CD4-positive, alpha-beta T cell (primary cell): ENCODE measurements around the gene HIC1. TPM values are rescaled to one million over a fixed set of nuclear protein-coding genes. Genes with fewer than 3 reads are reported as not detected.

ENCODE experiments used
- ATAC-seq: fragments of 200-7000 bp; cut with Tn5 transposase; one replicate; pipeline ENCODE4 v1.10.0; 2022; ENCODE audit warnings: mild to moderate bottlenecking; ENCODE audit not compliant: poor library complexity
- CTCF ChIA-PET: fragments of 350-600 bp; sonication (Branson Sonifier 250); formaldehyde crosslinking; loops from one replicate; lab custom pipeline; 2021; ENCODE audit warnings: antibody characterized with exemption, inconsistent platforms; lab: Charles Lee
- POLR2A ChIA-PET: fragments of 350-600 bp; sonication (Branson Sonifier 250); formaldehyde crosslinking; loops from one replicate; lab custom pipeline; 2021; ENCODE audit warnings: antibody characterized with exemption, inconsistent platforms; lab: Charles Lee
- DNase-seq, 14 experiments: peaks; one replicate each; pipeline ENCODE4 v3.0.0-alpha.2; 2013 to 2020; ENCODE audit warnings: mixed read lengths in 2 of 14
- H3K27ac ChIP-seq, 2 donors: one replicate each; pipeline versions ENCODE4 v1.5.1 to v1.7.0; 2013; ENCODE audit warnings: low read length in 2 of 2, low read depth in 1 of 2, mild to moderate bottlenecking in 1 of 2
- H3K27me3 ChIP-seq, 2 experiments: 1 replicate in 1 of 2; 2 replicates in 1 of 2; pipeline versions ENCODE4 v1.6.1 to v1.7.0; 2013; ENCODE audit warnings: low read length in 2 of 2, control low read depth in 1 of 2, mild to moderate bottlenecking in 1 of 2, moderate library complexity in 1 of 2; ENCODE audit not compliant: insufficient read depth in 2 of 2, control insufficient read depth in 1 of 2
- H3K36me3 ChIP-seq: one replicate; pipeline ENCODE4 v1.6.1; 2013; ENCODE audit warnings: low read length, control low read depth; ENCODE audit not compliant: insufficient read depth
- H3K4me1 ChIP-seq: one replicate; pipeline ENCODE4 v1.6.1; 2013; ENCODE audit warnings: low read length, control low read depth; ENCODE audit not compliant: insufficient read depth
- H3K4me3 ChIP-seq: one replicate; pipeline ENCODE4 v1.5.1; 2013; ENCODE audit warnings: mild to moderate bottlenecking, low read length, moderate library complexity
- H3K9me3 ChIP-seq, 2 experiments: 1 replicate in 1 of 2; 2 replicates in 1 of 2; pipeline versions ENCODE4 v1.6.1 to v1.7.0; 2013; ENCODE audit warnings: low read length in 2 of 2, mild to moderate bottlenecking in 2 of 2, control low read depth in 1 of 2, moderate library complexity in 1 of 2; ENCODE audit not compliant: control insufficient read depth in 1 of 2, insufficient read depth in 1 of 2
- H3K27ac Mint-ChIP-seq: one replicate; pipeline ENCODE4 v1.8.0; 2020; ENCODE audit warnings: mixed read lengths
- H3K27me3 Mint-ChIP-seq: one replicate; pipeline ENCODE4 v1.8.0; 2021; ENCODE audit warnings: mixed read lengths
- H3K36me3 Mint-ChIP-seq: one replicate; pipeline ENCODE4 v1.8.0; 2021; ENCODE audit warnings: low read depth, mixed read lengths
- H3K4me1 Mint-ChIP-seq: one replicate; pipeline ENCODE4 v1.8.0; 2021; ENCODE audit warnings: low read depth, mixed read lengths
- H3K4me3 Mint-ChIP-seq: one replicate; pipeline ENCODE4 v1.8.0; 2020; ENCODE audit warnings: mild to moderate bottlenecking, mixed read lengths
- H3K9me3 Mint-ChIP-seq: one replicate; pipeline ENCODE4 v1.8.0; 2020; ENCODE audit warnings: mixed read lengths
- intact Hi-C, 2 experiments: fragments of 100-400 bp; cut with DNase I in 1 of 2; cut with micrococcal nuclease in 1 of 2; formaldehyde crosslinking; loops; one replicate each; pipeline versions ENCODE4 v1.15.1 to v1.9.0; 2023 to 2025; cut with DNase I, micrococcal nuclease
- total RNA-seq, 174 experiments: library from RNA in 2 of 174; stranded (reverse) in 2 of 174; gene quantifications; one replicate each; pipeline ENCODE4 v1.2.3 and lab custom pipeline; 2021 to 2026
- TF ChIP-seq, protein P1 (sequence below): fragments of 200-600 bp; IDR thresholded peaks from one replicate; pipeline ENCODE4 v1.8.0; 2022; ENCODE audit warnings: antibody characterized with exemption, mild to moderate bottlenecking

HIC1 gene
- total RNA-seq, 2 experiments from 2014 or later, result 2.4 to 3.0 TPM

GRCh38 chr17:2085648-2085949 is 30.7 kb downstream of the HIC1 start:
- no peaks in the 10 kb centered on the region for H3K9me3 Mint-ChIP-seq
- no peaks in the 10 kb centered on the region for H3K27me3 ChIP-seq
- intact Hi-C loops, result no loop called here
- peaks cover 34% of the 10 kb centered on the region for H3K4me1 Mint-ChIP-seq
- H3K36me3 Mint-ChIP-seq, result peaks cover 68% of the 10 kb centered on the region
- H3K27ac Mint-ChIP-seq, result no peak overlapping the region
- peaks cover 49% of the 10 kb centered on the region for H3K36me3 ChIP-seq
- ChIA-PET CTCF (no interaction called here), POLR2A (no interaction called here)
- no peaks in the 10 kb centered on the region for H3K27me3 Mint-ChIP-seq
- no peak overlapping the region for H3K4me3 Mint-ChIP-seq
- no peak for DNase-seq
- no peak overlapping the region for H3K4me3 ChIP-seq
- TF ChIP-seq, protein P1, sequence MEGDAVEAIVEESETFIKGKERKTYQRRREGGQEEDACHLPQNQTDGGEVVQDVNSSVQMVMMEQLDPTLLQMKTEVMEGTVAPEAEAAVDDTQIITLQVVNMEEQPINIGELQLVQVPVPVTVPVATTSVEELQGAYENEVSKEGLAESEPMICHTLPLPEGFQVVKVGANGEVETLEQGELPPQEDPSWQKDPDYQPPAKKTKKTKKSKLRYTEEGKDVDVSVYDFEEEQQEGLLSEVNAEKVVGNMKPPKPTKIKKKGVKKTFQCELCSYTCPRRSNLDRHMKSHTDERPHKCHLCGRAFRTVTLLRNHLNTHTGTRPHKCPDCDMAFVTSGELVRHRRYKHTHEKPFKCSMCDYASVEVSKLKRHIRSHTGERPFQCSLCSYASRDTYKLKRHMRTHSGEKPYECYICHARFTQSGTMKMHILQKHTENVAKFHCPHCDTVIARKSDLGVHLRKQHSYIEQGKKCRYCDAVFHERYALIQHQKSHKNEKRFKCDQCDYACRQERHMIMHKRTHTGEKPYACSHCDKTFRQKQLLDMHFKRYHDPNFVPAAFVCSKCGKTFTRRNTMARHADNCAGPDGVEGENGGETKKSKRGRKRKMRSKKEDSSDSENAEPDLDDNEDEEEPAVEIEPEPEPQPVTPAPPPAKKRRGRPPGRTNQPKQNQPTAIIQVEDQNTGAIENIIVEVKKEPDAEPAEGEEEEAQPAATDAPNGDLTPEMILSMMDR, result no peak
- H3K27ac ChIP-seq, result no peak overlapping the region
- H3K4me1 ChIP-seq, result peaks cover 62% of the 10 kb centered on the region
- H3K9me3 ChIP-seq, result no peaks in the 10 kb centered on the region
- no peak for ATAC-seq

DNA sequence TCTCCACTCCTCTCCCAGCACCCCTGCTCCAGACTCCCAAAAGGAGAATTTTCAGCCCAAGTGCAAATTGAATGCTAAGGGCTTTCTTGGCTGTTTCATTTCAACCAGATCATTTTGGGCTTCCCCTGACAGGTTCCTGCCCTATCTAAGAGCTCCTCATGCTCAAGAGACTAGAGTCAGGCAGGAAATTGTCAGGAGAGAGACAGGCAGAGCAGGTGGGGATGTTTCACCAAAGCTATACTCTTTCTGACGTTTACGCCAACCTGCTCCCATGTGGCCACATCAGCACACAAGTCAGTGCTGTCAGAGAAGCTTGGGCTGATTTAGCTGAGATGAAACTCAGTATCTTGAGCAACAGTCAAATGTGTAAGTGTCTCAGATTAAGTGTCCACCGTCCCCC is 31.4 kb downstream of the HIC1 start:
- Histone ChIP-seq H3K4me1 (peaks cover 69% of the 10 kb centered on the region), H3K4me3 (no peak overlapping the region), H3K36me3 (peaks cover 43% of the 10 kb centered on the region), H3K27ac (no peak overlapping the region), H3K9me3 (no peaks in the 10 kb centered on the region), H3K27me3 (no peaks in the 10 kb centered on the region)
- intact Hi-C loops, result no loop called here
- DNase-seq (no peak), ATAC-seq (no peak)
- H3K36me3 Mint-ChIP-seq, result peaks cover 62% of the 10 kb centered on the region
- TF ChIP-seq, protein P1, result no peak
- H3K27ac Mint-ChIP-seq, result no peak overlapping the region
- H3K4me3 Mint-ChIP-seq, result no peak overlapping the region
- no peaks in the 10 kb centered on the region for H3K9me3 Mint-ChIP-seq
- no peaks in the 10 kb centered on the region for H3K27me3 Mint-ChIP-seq
- H3K4me1 Mint-ChIP-seq, result peaks cover 41% of the 10 kb centered on the region
- ChIA-PET POLR2A (no interaction called here), CTCF (no interaction called here)

GRCh38 chr17:2087597-2088211 is 32.8 kb downstream of the HIC1 start:
- H3K27ac Mint-ChIP-seq, result peak overlapping the region; percentile 72
- CTCF ChIA-PET, result interaction anchor here (1.0 to 3.8 kb wide), 3 partner anchors 29 to 157 kb away, joined by 4 to 15 read pairs (median 5); partner anchors contain the start of gene HIC1

More at GRCh38 chr17:2087597-2088211, 32.8 kb downstream of the HIC1 start:
- TF ChIP-seq, protein P1, result no peak
- H3K9me3 Mint-ChIP-seq, result no peaks in the 10 kb centered on the region
- POLR2A ChIA-PET, result no interaction called here
- DNase-seq, result peak in 7 of 14 experiments; percentile 11 to 79 (median 37)
- H3K4me1 Mint-ChIP-seq, result peaks cover 50% of the 10 kb centered on the region
- no peaks in the 10 kb centered on the region for H3K9me3 ChIP-seq
- no peaks in the 10 kb centered on the region for H3K27me3 ChIP-seq
- H3K36me3 ChIP-seq, result peaks cover 30% of the 10 kb centered on the region
- peaks cover 65% of the 10 kb centered on the region for H3K4me1 ChIP-seq
- no peaks in the 10 kb centered on the region for H3K27me3 Mint-ChIP-seq
- peaks cover 54% of the 10 kb centered on the region for H3K36me3 Mint-ChIP-seq
- H3K4me3 ChIP-seq, result no peak overlapping the region
- intact Hi-C loops, result no loop called here
- peak overlapping the region; percentile 76 for H3K4me3 Mint-ChIP-seq
- no peak overlapping the region for H3K27ac ChIP-seq
- peak; percentile 21 for ATAC-seq
